GM12865 (cell line): ENCODE data around the gene CRYZL1.
A peak's percentile ranks its signal among the peaks of the same experiment; 100 is the strongest.
"Not testable (repeated sequence)": the region's sequence is repeated elsewhere in the genome, so short reads cannot be mapped to it uniquely, and the experiment has no call there.

Experiments used
- DNase-seq: peaks from one replicate; pipeline ENCODE4 v3.0.0; 2010; ENCODE audit warnings: low read depth
- H3K4me3 ChIP-seq: 2 replicates; pipeline ENCODE4 v1.5.1; 2011; ENCODE audit warnings: mild to moderate bottlenecking, low read depth, low read length, control low read depth
- CTCF ChIP-seq: IDR thresholded peaks from 2 replicates; pipeline ENCODE4 v1.5.1; 2011; ENCODE audit warnings: low read length, control low read depth, low read depth, inconsistent platforms; ENCODE audit not compliant: insufficient read depth; ENCODE audit errors: missing control alignments

CRYZL1 gene

GRCh38 chr21:33586927-33587326 is 54.6 kb downstream of the CRYZL1 start:
- no peak for TF ChIP-seq CTCF
- no peak for DNase-seq
- peak overlapping the region; percentile 72 for H3K4me3 ChIP-seq

- no peak for DNase-seq
- TF ChIP-seq CTCF, result no peak
- H3K4me3 ChIP-seq, result no peak overlapping the region
Observed at GRCh38 chr21:33584455-33584854, 57.1 kb downstream of the CRYZL1 start.

- DNase-seq, result no peak
- no peak for TF ChIP-seq CTCF
- no peak overlapping the region for H3K4me3 ChIP-seq
Observed at GRCh38 chr21:33578959-33579542, 62.5 kb downstream of the CRYZL1 start.

GRCh38 chr21:33578214-33578613 is 63.3 kb downstream of the CRYZL1 start:
- no peak for DNase-seq
- no peak for TF ChIP-seq CTCF
- H3K4me3 ChIP-seq, result no peak overlapping the region

- not testable (repeated sequence) for H3K4me3 ChIP-seq, DNase-seq
Observed at GRCh38 chr21:33576741-33577141, 64.8 kb downstream of the CRYZL1 start.

GRCh38 chr21:33572350-33572749 is 69.2 kb downstream of the CRYZL1 start:
- no peak for TF ChIP-seq CTCF
- DNase-seq, result no peak
- H3K4me3 ChIP-seq, result no peak overlapping the region

GRCh38 chr21:33569991-33570390 is 71.5 kb downstream of the CRYZL1 start:
- no peak for DNase-seq
- no peak for TF ChIP-seq CTCF
- no peak overlapping the region for H3K4me3 ChIP-seq
